HFF-Myc (cell line): ENCODE measurements around the gene BRF1.

Source experiments
- DNase-seq: peaks from one replicate; pipeline ENCODE4 v3.0.0-alpha.2; 2011; ENCODE audit warnings: low read depth; ENCODE audit errors: extremely low read depth
- H3K4me3 ChIP-seq: replicated peaks from 2 replicates; pipeline ENCODE4 v1.5.1; 2011; ENCODE audit warnings: low read depth, mild to moderate bottlenecking, control low read depth, low read length
- CTCF ChIP-seq: IDR thresholded peaks from 2 replicates; pipeline ENCODE4 v1.5.1; 2012; ENCODE audit warnings: mild to moderate bottlenecking, low read depth, low read length, control low read depth; ENCODE audit errors: missing control alignments

BRF1 gene

GRCh38 chr14:105165134-105165704 lies 135.6 kb downstream of the BRF1 start:
- H3K4me3 ChIP-seq: no peak overlapping the region
- DNase-seq: no peak
- no peak for TF ChIP-seq CTCF

- no peak overlapping the region for H3K4me3 ChIP-seq
- no peak for DNase-seq
- no peak for TF ChIP-seq CTCF
These were observed 137.6 kb downstream of the BRF1 start for GRCh38 chr14:105163040-105163742.

- TF ChIP-seq CTCF: no peak
- H3K4me3 ChIP-seq: no peak overlapping the region
- no peak for DNase-seq
These were observed 138.2 kb downstream of the BRF1 start for GRCh38 chr14:105162669-105162979.

GRCh38 chr14:105161964-105162668 lies 138.7 kb downstream of the BRF1 start:
- H3K4me3 ChIP-seq: no peak overlapping the region
- TF ChIP-seq CTCF: no peak
- DNase-seq: no peak

GRCh38 chr14:105161309-105161708 lies 139.5 kb downstream of the BRF1 start:
- DNase-seq: no peak
- TF ChIP-seq CTCF: no peak

GRCh38 chr14:105160776-105161175 lies 140.0 kb downstream of the BRF1 start:
- DNase-seq: no peak
- no peak overlapping the region for H3K4me3 ChIP-seq
- TF ChIP-seq CTCF: no peak

More at GRCh38 chr14:105161309-105161708, 139.5 kb downstream of the BRF1 start:
- no peak overlapping the region for H3K4me3 ChIP-seq

GRCh38 chr14:105159344-105159743 lies 141.5 kb downstream of the BRF1 start:
- TF ChIP-seq CTCF: no peak
- no peak overlapping the region for H3K4me3 ChIP-seq

More at GRCh38 chr14:105159344-105159743, 141.5 kb downstream of the BRF1 start:
- DNase-seq: no peak
